CD4-positive, alpha-beta T cell treated with Interleukin-4 for 1 hour (primary cell): ENCODE data around the gene ST6GALNAC5.

Experiments
- DNase-seq, 2 donors: peaks; one replicate each; pipeline ENCODE4 v3.0.0-alpha.2; 2020 to 2022

The ST6GALNAC5 gene

DNA sequence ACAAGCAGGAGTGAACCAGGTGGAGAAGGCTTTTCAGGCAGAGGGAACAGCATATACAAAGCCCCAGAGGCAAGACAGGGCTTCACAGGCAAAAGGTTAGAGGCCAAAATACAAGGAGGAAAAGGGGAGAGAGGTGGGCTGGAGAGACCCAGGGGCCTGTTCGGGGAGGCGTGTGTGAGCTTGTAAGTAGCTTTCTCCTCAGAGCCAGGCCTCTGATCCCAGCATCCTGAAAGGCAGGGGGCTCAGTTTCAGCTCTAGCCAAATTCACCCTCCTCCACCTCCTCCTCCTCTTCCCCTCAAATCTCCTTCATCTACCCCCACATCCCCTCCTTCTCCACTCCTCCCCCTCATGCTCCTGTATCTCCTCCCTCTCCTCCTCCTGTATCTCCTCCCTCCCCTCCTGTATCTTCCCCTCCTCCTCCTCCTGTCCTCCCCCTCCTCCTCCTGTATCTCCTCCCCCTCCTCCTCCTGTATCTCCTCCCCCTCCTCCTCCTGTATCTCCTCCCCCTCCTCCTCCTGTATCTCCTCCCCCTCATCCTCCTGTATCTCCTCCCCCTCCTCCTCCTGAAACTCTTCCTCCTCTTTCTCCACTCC, 148.6 kb downstream of the ST6GALNAC5 start:
- DNase-seq, result no peak

DNA sequence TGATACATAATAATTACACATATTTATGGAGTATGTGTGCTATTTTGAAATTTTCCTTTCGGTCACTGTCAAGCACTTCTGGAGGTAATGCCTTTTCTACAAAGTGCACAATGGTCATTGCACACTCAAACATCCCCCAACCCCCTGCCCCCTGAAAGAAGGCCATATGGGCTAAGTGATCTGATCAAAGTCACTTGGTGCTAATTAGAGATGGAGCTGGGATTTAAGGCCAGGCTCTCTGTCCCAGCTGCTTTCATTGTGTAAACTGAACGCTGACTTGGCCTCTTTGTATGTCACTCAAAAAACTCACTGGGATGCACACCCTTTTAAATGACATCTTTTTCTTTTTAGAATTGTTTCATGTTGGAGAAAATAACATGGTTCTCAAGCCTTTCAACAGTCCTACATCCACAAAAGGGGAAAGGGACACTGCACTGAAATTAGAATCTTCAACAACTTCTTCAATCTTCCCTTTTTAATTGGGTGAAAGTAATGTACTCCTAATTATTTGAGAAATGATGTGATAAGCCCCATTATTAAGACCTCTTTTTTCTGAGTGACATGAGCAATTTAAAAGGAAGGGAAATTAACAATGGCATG, 149.2 kb downstream of the ST6GALNAC5 start:
- no peak for DNase-seq

DNA sequence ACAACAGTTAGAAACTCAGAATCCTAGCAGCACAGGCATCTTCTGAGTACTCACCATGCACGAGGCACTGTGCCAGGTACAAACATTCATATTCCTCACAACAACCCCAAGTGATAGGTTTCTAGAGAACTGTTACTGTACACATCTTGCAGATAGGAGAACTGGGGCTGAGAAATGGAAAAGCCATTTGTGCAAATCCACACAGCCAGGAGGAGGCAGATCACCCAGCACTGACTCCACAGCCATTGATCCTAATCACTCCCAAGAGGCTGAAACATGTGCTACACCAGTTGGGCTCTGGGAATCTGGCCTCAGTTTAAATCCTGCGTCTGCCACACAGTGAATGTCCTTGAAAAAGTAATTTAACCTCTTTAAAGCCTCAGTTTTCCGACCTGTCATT, 151.0 kb downstream of the ST6GALNAC5 start:
- DNase-seq, result no peak

DNA sequence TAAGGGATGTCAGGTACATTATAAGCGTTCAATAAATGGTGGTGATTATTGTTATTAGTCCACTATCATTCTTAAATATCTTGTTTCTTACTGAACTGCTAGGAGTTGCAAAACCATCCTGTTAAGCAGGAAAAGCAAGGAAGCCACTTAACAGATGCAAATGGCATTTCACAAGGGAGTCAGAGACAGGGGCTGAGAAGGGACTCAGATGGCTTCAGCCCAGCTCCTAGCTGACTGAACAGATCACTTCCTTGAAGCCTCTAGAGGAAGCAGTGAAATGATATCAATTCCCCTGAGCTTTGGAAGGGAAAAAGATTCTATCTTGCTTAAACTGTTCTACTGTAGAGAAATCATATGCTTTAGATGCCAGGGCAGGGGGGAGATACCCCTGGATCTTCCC, 151.5 kb downstream of the ST6GALNAC5 start:
- DNase-seq, result no peak

DNA sequence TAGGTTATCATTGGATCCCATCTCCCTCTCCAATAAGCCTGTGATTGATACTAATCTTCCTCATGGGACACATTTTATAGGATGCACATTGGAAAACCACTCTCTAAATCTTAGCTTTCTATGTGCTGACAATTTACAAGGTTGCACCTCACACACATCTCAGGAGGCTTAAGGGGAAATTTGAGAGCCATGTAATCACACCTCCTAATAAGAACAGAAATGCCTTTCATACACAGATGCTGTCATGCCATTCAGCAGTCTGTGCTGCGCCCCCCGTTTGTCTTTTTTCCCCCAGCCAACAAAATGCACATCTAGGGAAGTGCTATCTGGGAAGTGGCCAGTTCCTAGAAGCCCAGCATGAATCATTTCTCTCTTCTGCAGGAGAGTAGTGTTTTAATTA, 154.5 kb downstream of the ST6GALNAC5 start:
- DNase-seq, result no peak

DNA sequence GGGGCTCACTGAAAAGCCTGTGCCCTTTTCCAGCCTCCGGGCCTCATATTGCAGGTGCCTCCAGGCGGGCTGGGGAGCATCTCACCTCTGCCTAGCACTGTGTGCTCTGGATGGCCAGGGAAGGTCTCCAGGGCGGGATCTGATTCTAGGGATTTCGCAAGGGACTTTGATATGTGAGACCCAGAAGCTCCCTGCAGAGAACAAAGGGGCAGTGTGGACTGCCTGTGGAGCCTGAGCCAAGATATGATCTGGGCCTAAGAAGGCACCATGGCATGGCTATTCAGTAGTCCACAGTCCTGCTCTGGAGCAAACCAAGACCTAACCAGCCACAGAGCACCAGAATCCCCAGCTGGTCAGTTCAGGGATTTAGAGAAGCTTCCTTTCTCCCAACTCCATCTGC, 157.2 kb downstream of the ST6GALNAC5 start:
- DNase-seq, result no peak

DNA sequence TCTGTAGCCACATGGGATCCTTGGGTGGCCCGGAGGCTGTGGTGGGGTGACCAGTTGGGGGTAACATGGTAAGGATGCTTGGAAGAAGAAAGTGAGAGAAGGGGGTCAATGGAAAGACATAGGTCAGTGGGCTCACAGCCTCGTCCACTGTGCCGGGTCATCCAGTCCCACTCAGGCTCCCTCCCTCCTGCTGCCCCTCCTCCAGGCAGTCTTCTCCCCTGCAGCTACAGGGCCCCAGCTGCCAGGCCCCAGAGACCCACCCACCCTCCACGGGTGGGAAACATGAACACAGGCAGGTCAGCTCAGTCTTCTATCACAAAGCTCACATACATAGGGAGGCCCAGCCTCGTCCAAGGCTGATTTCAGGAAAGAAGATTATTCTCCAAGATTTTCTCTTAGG, 158.3 kb downstream of the ST6GALNAC5 start:
- DNase-seq, result no peak

DNA sequence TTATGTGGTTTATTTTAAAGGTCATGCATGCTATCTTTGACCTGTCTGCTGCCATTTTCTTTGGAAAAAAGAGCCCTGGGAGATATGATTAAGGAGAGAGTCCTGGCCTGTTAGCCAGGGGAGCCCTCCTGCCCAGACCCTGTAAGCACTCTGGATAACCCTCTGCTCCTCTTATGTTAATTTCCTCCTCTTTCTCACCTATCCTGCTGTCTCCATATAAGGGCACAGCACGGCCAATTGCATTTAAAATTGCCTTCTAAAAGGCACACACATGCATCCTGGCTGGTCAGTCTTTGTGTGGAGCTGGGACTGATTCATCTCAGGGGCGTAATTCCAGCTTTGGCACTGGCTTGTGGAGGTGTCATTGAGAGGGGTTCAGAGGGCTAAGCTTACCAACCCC, 158.9 kb downstream of the ST6GALNAC5 start:
- DNase-seq, result no peak

DNA sequence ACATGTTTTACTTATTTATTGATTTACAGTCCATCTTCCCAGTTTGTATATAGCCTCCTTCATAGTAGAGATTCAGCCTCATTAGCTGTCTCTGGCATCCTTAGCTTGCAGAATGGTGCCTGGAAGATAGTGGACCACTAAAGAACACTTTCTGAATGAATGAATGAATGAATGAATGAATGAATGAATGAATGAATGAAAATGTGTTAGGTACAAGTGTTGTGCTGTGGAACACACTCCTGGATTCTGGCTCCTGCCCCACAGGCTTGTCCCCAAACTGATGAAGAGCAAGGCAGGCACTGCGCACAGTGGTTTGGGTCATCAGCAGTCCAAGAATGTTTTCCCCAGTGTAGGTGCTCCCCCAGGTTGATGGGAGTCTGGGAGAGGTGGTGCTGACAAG, 159.4 kb downstream of the ST6GALNAC5 start:
- DNase-seq, result no peak

DNA sequence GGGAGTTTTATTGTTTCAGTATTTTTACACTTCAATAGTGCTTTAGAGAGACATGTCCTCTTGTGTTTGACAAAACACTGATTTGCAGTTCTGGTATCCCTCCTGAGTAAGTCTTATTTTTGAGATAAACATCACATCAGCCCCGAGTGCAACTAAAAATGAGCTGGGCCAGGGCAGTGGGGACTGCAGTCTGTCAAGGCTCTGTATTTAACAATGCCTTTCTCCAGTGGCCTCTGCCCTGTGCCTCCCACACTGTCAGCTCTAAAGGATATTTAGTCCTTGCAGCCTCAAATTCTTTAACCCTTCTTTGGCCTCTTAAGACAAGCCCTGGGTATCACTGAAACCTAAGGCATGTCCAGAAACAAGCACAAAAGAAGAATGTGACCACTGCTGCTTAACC, 160.6 kb downstream of the ST6GALNAC5 start:
- no peak for DNase-seq

DNA sequence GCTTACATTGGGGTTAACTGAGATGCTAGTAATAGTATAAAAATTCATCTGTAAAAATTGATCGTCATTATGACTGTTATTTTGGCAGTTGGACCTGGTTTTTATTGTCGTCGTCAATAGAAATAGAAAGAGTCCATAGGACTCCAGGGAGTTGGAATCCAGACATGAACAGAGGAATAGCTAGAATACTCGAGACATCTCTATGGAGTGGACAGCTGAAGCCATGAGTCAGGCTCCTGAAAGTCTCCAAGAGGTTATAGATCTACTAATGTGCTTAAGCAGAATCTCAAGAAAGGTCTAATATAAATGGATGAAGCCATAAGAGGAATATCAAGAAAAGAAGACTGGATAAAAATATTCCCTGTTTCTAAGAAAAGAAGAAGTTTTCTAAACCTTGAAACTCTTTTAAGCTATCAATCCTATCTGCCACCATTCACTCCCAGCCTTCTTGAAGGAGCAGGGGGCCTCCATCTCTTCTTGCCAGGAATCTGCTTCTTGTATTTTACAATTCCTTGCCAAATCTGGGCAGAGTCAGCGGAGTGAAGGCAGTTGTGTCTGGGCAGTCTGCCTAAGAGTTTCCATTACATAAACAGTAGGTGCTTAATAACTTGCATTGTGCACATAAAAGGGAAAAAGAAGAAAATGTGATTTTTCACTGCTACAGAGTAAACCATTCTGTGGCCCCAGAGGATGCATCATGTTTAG, 163.3 kb downstream of the ST6GALNAC5 start:
- no peak for DNase-seq

DNA sequence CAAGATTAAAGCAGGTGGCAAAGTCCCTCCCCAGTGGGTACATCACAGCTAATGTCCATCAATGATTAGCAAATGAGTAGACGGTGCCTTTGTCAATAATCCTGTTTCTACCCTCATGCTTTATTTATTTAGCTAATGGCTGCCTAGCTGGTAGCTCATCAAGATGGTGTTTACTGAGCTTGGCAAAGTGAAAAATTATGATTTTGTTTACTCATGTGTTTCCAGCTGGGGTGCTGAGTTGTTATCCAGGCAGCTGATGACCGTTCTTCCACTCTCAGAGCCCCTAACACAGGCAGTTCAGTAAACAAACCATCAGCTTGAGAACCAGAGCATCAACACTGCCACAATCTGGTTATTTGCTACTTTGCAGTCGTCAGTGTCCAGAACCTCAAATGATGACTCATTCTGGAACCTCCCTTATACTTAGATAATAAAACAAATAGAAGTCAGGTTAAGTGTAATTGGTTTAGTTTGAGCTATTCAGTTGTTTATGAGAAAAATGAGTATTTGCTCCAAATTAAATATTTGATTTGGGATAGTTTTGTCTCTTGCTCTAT, 163.9 kb downstream of the ST6GALNAC5 start:
- no peak for DNase-seq

DNA sequence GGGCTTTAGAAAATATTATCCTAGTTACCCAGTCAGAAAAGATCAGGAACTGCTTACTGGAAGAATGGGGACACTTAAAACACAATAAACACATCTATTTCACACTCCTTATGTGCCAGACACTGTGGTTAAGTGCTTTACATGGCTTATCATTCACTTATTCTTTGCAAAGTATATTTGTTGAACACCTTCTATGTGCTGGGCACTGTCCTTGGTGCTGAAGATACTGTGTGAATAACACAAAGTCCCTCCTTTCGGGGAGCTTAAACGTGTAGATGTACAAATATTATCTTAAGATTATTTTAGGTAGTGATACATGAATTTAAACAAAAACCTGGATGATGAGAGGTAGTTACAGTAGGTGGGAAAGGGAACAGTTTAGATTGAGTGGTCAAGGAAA, 169.3 kb downstream of the ST6GALNAC5 start:
- no peak for DNase-seq

DNA sequence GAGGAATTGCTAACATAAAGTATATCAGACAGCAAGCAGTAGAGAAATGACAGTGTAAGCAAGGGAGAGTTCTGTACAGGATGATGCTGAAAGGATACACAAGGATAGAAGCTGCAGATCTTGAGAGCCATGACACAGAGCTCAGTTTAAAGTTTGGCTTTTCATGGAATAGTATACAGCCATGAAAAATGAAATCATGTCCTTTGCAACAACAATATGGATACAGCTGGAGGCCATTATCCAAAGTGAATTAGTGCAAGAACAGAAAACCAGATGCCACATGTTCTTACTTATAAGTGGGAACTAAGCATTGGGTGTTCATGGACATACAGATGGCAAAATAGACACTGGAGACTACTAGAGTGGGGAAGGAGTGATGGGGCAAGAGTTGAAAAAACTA, 169.8 kb downstream of the ST6GALNAC5 start:
- DNase-seq, result no peak

DNA sequence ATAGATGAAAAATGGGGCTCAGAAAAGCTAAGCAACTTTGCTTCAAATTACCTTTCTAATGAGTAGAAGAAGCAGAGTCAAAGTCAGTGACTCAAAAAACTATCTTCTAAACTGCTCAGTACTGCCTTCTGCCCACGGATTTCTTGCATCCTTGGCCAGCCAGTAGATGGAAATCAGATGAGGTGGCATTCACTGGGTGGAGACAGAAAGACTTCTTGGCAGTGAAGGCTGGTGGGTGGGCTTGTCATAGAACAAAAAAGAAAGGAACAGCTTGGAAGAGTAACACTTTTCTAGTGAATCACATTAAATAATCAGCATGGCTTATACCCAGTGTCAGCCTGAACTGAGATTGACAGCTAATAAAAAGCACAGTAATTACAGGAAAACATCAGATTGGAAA, 170.7 kb downstream of the ST6GALNAC5 start:
- DNase-seq, result no peak

DNA sequence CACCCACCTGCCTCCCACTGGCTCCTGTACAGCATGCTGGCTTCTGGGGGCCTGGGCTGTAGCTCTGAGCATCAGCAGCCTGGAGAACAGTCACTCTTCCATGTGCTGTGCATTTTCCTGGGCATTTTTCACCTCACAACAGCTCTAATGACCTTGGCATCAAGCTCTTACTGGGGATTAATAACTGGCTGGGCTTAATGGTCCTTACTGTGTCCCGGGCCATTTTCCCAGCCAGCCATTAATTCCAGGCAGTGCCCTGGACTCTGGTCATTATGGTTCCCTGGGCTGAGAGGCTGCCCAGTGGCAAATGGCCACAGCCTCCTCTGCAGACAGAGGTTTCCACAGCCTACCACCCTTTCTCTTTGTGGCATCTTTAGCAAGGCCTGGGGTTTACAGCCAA, 171.8 kb downstream of the ST6GALNAC5 start:
- DNase-seq, result no peak

DNA sequence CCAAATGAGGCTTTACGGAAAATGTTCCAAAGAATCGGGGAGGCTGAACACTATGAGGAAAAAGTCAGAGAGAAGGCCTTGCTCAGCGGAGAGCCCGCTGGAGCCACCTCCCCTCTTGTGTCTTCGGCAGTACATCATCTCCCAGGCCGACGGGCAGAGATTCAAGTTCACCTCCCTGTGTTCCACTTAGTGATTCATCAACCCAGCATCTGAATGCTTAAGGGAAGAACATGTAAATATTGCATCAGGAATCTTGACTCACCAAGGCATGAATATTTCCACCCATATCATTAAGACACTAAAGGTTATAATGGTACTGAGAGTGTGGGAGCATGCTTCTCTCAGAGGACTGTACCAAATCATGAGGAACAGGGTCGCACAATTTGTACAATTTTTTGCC, 172.5 kb downstream of the ST6GALNAC5 start:
- DNase-seq, result no peak

DNA sequence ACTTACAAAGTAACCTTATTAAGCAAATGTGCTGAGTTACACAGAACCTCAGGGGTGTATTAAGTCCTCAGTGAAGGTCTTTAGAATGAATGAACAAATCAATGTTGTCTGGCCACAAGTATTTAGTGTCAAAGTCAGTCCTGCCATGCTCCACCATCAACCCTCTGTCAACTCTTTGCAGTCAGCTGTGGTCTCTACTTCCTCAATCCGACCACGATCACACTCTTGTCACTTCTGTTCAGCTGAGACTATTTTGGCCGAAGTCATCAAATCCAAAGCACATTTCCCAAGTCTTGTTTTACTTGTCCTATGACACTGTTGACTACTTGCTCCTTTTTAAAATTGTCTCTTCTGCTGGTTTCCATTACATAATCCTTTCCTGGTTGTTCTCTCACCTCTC, 173.5 kb downstream of the ST6GALNAC5 start:
- DNase-seq, result no peak

DNA sequence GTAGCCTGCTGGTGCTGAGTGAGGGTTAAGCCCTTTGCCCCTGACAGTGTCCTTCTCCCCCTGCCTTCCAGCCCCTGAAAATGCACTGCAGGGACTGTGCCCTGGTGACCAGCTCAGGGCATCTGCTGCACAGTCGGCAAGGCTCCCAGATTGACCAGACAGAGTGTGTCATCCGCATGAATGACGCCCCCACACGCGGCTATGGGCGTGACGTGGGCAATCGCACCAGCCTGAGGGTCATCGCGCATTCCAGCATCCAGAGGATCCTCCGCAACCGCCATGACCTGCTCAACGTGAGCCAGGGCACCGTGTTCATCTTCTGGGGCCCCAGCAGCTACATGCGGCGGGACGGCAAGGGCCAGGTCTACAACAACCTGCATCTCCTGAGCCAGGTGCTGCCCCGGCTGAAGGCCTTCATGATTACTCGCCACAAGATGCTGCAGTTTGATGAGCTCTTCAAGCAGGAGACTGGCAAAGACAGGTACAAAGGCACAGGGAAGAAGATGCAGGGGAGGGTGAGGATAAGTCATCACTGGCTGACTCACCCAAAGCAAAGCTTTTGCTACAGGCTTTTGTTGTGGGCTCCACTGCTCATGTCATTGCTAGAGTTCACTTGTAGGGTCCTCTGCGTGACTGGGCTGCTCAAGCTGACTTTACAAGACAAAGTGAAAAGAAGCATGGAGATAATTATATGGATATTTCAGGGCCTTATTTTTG, 177.0 kb downstream of the ST6GALNAC5 start:
- no peak for DNase-seq

DNA sequence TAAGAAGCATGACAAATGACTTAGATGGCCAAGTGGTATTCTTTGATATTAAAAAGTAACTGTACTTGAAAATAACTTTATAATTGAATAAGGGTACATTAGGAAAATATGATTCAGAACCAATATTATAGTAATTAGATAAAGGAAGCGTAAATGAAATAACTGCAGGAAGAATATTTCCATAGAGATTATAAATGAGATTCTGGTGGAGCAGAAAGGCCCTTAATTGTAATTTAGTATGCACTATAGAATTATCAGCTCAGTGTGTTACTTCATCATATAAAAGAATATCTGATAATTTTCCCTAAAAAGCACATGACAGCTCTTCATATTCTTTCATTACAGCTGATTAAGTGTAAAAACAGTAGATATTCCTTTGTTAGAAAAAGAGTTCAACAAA, 180.3 kb downstream of the ST6GALNAC5 start:
- DNase-seq, result no peak

DNA sequence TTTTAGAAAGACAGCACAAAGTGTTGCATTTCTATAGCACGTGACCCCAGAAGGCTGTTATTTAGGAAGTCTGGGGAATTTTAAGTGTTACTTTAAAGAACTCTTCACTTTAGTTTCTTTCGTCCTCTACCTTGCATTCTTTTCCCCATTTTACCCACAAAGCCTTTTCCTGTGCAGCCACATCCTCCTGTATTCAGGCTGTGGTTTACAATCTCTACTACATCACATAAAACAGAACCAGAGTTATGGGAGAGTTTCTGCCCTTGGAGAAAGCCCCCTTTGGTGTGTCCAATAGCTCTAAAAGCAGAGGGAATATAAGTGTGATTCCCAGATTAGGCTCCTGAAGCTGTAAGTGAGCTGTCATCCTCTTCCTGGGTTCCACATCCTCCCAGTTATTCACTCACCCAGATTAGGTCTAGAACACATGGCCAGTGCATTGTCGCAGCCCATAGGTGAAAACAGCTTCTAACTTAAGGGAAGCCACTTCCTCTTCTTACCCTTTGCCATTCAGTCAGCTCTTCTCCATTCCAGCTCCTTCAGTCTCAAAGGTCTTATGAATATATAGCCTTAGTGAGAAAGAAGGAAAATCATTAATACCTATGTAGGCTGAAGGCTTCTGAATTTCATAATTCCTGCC, 180.8 kb downstream of the ST6GALNAC5 start:
- DNase-seq, result no peak

DNA sequence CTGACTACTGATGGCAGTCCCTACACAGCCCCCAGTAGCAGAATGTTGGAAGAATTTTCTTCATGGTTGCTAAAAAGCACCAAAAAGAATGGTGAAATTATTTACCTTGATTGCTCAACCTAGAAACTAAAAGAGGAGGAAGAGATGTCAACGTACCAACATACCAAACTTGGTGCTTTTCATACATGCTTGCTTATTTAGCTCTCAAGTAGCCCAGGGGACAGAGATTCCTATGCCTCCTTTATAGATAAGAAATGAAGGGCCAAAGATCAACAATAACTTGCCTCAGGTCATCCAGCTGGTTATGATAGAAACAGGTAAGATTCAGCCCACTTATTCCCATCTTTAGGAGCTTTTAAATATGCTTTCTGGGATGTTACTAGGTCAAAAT, 181.3 kb downstream of the ST6GALNAC5 start:
- no peak for DNase-seq

DNA sequence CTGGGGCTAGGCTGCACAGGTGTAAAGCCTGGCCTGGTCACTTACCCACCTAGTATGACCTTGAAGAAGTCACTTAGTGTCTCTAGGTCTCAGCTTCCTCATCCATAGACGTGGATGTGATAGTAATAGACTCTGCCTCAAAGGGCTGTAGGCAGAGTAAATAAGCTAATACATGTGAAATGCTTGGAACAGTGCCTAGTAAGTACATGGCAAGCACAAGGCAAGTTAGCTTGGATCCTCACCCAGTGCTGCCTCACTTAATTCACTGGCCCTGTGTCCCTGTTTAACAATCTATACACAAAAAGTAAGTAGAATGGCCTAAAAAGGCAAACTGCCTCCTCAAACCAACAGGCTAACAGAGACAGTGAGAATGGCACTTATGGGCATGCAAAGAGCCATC, 184.1 kb downstream of the ST6GALNAC5 start:
- DNase-seq, result no peak
